HG03064 (cell line): Measurements from ENCODE around the gene ADGRF4.
"Not testable (repeated sequence)": the region's sequence is repeated elsewhere in the genome, so short reads cannot be mapped to it uniquely, and the experiment has no call there.

Experiments
- ATAC-seq: cut with Tn5 transposase; IDR thresholded peaks from one replicate; pipeline ENCODE4 v1.9.1; 2021; ENCODE audit warnings: low read depth; ENCODE audit not compliant: unreplicated experiment

ADGRF4 gene

DNA sequence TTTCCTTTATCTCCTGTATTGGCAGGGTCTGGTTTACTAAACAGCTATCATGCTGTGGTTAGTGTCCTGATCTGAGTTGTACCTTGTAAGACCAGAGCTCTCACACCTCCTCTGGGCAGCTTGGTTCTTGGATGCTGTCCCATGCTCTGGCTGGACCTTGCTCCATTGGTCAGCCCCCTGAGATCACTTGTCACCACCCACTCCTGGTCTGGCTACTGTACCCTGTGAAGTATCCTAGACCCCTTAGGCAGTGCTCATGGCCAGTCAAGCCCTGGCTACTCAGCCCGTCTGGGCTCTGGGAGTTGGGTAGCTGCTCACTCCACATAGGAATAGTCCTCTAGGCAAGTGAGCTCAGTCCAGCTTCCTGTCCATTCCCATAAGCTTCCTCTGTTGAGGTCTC is 31.1 kb downstream of the ADGRF4 start:
- no peak for ATAC-seq

DNA sequence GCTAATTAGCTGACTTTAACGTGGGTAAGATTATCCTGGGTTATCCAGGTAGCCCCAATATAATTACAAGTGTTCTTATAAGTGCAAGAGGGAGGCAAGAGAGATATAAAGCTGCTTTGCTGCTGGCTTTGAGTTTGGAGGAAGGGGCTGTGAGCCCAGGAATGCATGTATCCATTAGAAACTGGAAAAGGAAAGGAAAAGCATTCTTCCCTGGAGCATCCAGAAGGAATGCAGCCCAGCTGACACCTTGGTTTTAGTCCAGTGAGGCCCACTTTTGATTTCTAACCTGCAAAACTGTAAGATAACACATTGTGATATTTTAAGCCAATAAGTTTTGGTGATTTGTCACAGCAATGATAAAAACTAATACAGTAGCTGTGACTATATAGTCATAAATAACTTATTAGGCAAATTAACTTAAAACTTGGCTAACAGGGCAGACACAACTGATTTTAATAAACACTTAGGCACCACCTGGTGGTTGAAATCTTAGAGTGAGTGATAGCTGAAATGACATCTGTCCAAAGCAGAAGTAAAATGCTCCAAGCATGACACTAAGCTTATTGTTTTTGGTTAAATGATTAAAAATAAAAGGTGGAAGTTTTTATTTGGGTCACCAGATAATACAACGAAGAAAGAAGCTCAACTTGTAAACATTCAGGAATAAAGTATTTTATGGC is 35.6 kb downstream of the ADGRF4 start:
- peak; percentile 57 for ATAC-seq

DNA sequence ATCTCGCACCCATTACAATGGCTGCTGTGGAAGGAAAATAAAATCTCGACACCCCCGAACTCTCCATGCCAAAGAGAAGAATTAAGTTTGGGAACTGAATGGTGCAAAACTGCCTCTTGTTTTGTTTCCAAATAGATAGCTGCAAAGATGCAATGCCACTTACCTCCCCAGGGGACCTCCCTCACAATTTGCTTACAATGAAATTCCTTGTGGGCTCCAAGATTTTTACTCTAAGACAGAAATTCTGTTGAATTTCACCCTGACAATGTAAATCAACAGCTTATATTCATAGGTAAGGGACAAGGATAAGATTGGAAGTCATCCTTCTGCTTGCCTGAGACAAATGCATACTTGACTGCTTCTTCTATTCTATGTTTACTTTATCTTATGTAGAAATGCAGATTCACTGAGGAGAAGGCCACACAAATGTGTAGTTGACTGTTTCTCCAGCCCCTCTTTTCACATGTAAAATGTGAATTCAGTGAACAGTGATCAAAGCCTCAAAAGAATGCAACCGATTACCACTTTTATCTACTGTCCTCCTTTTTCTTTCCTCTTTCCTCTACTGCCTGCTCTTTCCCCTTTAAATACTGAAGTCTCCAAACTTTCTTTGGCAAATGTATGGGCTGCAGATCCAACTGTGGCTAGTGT is 36.6 kb downstream of the ADGRF4 start:
- no peak for ATAC-seq

DNA sequence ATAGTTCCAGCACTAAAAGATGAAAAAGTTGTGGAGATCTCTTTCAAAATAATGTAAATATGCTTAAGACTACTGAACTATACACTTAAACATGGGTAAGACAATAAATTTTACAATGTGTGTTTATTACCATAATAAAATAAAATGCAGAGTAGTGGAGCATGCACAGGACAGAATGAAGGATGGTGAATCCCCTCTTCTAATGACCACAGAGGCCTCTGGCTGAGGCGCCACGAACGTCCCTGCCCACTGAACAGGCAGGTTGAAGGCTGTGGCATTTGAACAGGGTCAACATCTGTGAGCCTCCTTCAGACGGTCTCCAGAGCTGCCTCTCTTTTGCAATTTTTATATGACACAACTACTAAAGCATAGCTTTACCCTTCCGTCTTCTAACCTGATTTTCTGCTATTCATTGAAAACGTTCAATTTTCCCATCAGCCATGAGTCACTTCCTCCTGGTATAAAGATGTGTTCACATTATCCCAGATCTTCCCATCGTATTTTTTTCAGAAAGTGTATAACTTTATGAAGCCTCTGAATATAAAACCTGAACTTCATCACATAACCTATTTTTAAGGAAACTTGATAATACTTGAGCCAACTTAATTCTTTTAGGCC is 37.8 kb downstream of the ADGRF4 start:
- no peak for ATAC-seq

DNA sequence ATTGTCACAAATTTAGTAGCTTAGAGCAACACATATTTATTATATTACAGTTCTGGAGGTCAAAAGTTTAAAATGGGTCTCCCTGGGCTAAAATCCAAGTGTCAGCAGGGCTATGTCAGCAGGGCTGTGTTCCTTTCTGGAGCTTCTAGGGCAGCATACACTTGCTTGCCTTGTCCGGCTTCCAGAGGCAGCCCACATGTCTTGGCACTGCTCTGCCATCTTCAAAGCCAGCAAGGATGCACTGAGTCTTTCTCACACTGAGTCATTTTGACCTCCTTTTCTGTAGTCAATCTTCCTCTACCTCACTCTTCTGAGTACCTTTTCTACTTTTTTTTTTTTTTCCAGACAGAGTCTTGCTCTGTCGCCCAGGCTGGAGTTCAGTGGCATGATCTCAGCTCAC is 39.0 kb downstream of the ADGRF4 start:
- ATAC-seq, result no peak

DNA sequence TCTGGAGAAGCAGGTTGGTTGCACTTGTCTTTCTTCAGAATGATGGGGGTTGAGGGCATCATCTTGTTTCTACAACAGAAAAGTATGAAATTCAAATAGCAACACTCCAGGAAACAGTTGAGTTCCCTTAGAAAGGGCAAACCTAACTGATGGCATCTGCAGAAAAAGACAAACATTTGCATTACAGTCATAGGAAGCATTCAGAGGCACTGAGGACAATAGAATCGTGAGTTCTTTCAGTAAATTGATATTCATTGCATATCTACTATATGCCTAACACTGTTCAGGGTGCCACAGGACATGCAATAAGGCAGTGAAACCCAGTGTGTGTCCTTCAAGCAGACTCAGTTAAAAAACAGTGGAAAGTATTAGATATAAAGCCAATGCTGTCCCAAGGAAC is 42.3 kb downstream of the ADGRF4 start:
- ATAC-seq, result no peak

DNA sequence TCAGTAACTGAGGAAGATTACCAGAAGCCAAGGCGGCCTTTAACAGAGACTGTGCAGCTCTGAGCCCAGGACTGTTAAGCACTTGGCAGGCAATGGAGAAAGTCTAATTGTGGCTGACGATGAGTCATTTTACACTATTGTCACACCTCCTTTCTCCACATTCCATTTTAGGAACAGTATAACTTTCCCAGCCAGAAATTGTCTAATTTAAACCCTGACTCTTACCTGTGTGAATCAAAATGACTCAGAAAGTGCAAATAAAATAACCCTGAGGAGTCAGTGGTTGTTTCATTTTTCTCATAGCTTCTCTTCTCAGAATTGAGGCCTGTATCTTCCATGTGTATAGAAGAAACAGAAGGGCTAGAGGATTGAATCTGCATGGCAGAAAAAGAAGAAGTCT is 43.4 kb downstream of the ADGRF4 start:
- ATAC-seq, result no peak

DNA sequence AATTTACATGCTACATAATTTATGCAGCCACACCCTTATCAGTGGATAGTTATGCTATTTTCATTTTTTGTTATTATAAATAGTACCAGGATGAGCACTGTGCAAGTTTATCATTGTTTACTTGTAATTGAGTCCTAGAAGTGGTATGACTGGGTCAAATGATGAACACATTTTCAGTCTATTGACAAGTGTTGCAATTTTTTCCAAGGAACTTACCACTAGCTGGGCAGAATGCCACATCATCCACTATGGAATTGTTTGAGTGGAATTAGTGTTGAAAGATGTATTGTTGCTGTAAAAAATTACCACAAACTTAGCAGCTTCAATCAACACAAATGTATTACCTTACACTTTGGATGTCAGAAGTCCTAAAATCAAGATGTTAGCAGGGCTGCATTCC is 45.4 kb downstream of the ADGRF4 start:
- no peak for ATAC-seq

DNA sequence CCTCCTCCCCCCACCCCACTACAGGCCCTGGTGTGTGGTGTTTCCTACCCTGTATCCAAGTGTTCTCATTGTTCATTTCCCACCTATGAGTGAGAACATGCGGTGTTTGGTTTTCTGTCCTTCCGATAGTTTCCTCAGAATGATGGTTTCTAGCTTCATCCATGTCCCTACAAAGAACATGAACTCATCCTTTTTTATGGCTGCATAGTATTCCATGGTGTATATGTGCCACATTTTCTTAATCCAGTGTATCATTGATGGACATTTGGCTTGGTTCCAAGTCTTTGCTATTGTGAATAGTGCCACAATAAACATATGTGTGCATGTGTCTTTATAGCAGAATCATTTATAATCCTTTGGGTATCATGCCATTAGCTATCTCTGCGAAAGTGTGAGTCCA is 46.9 kb downstream of the ADGRF4 start:
- ATAC-seq, result not testable (repeated sequence)

DNA sequence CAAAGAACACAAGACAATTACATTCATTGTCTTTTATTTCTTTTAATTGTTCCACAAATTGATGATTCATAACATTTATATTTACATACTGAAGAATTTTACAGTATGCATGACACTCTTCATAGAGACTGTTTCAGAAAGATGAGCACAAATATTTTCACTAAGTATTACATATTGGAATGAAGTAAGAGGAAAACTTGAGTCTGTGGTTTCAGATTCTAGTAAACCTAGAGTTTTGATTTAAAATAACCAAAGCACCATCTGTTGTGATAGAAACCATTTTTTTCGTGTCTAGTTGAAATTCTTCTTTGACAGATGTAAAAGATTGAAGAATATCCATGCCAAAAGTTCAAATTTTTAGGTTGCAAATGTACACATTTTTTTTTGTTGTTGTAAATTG is 51.4 kb downstream of the ADGRF4 start:
- ATAC-seq, result no peak

DNA sequence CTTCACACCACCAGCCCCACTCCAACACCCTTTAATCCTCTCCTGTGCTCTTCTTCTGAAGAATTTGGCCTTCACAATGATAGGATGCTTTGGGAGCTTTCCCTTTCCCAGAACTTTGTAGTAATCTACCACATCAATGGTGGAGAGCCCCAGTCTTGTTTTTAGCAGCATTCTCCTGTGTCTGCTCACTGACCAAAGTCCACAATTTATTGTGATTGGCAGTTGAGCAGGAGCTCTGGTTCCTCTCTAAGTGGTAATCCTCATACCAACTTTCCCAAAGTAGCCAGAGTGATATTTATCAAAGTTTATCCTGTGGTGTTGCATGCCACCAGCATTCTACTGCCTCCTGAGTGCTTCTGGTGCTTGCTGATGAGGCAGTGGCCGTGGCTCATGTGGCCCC is 54.4 kb downstream of the ADGRF4 start:
- no peak for ATAC-seq

DNA sequence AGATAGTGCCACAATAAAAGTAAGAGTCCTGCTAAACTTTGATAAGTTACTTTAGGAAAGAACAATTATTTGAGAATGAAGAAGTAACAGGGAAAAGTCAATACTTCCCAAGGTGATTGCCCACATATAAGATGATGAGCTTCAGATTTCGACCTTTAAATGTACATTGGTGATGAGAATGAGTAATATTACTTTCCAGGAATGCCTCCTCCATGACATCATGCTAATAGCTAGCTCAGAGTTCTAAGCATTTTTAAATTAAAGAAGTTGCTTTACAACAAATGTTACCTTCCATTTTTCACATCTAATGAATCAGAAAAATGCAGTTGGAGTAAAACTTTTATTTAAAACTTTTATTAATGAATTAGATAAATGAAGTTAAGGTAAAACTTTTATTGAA is 61.0 kb downstream of the ADGRF4 start:
- no peak for ATAC-seq

DNA sequence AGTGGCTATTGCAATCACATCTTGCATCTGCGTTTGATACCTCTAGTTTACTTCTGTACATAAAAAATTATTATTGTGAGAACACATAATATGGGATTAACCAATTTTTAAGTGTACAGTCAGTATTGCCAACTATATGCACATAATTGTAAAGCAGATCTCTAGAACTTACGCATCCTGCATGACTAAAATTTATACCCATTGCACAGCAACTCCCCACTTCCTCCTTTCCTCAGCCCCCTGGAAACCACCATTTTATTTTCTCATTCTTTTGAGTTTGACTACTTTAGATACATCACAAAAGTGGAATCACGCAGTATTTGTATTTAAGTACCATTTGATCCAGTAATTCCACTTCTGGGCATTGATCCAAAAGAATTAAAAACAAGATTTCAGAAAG is 64.1 kb downstream of the ADGRF4 start:
- ATAC-seq, result no peak

DNA sequence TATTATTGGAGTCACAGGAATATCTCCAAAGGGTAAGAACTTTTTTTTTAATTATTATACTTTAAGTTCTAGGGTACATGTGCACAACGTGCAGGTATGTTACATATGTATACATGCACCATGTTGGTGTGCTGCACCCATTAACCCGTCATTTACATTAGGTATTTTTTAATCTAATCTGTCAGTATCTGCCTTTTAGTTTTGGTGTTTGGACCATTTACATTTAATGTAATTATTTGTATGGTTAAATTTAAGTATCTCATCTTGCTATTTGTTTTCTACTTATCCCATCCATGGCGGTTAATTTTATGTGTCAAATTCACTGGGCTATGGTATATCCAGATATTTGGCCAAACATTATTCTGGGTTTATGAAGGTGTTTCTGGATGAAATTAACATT is 68.1 kb downstream of the ADGRF4 start:
- no peak for ATAC-seq

DNA sequence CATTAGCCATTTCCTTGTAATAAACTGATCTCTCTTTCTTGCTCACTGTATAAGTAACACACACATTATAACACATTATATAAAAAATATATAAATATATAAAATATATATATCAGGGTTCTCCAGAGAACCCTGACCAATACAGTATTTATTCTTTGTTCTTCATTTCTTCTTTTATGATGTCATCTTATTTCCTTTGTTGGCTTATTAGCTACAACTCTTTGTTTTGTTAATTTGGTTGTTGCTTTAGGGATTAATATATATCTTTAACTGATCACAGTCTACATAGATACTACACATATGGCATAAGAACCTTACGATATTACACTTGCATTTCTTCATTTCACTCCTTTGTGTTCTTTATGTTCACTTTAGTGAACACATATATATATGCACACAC is 68.7 kb downstream of the ADGRF4 start:
- ATAC-seq, result no peak

DNA sequence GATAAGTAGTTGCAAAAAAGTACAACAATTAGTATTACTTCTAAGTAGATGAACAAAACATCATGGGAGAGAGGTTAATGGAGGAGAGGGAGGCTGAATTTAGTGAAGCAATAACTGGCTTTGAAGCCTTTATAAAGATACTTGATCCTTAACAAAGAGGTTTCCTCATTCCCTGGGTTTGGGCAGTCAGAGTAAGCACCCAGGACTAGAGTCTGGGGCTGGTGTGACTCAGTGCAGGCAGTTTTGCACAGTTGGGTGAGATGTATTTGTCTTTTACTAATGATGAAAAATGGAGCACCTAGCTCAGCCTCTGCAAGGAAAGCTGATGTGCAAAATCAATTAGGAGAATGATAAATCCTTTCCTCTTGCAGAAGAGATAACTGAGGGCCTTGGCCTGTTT is 71.6 kb downstream of the ADGRF4 start:
- no peak for ATAC-seq
